ENCODE results near the gene SLC25A47.
A peak's percentile ranks its signal among the peaks of the same experiment; 100 is the strongest.

SLC25A47 gene

GRCh38 chr14:100372357-100373048, 49.4 kb downstream of the SLC25A47 start:
- no peak for DNase-seq
- no peak for TF ChIP-seq CTCF (IDR thresholded peaks at IDR 0.05)
- no peak overlapping the region for H3K27ac Mint-ChIP-seq
- no peaks in the 10 kb centered on the region for H3K9me3 Mint-ChIP-seq
- H3K36me3 Mint-ChIP-seq (ENCODE audit: low read depth): peaks cover 13% of the 10 kb centered on the region
- H3K27me3 Mint-ChIP-seq (ENCODE audit: low read depth, poor library complexity): peaks cover 4% of the 10 kb centered on the region
- H3K4me3 Mint-ChIP-seq: no peak overlapping the region
- H3K4me1 Mint-ChIP-seq: peaks cover 49% of the 10 kb centered on the region

GRCh38 chr14:100374270-100374669, 51.1 kb downstream of the SLC25A47 start:
- Mint-ChIP-seq H3K36me3 (ENCODE audit: low read depth) (no peaks in the 10 kb centered on the region), H3K9me3 (no peaks in the 10 kb centered on the region), H3K27me3 (ENCODE audit: low read depth, poor library complexity) (peaks cover 4% of the 10 kb centered on the region), H3K4me3 (peak overlapping the region; percentile 94), H3K4me1 (peaks cover 54% of the 10 kb centered on the region), H3K27ac (no peak overlapping the region)
- TF ChIP-seq CTCF (IDR thresholded peaks at IDR 0.05): no peak
- DNase-seq: no peak

GRCh38 chr14:100374876-100375265, 51.7 kb downstream of the SLC25A47 start:
- TF ChIP-seq CTCF (IDR thresholded peaks at IDR 0.05): no peak
- H3K4me3 Mint-ChIP-seq: peak overlapping the region; percentile 94
- no peak for DNase-seq

GRCh38 chr14:100375266-100375962, 52.3 kb downstream of the SLC25A47 start:
- Mint-ChIP-seq H3K27me3 (ENCODE audit: low read depth, poor library complexity) (peaks cover 4% of the 10 kb centered on the region), H3K36me3 (ENCODE audit: low read depth) (no peaks in the 10 kb centered on the region), H3K27ac (peak overlapping the region; percentile 98), H3K4me3 (peak overlapping the region; percentile 94), H3K9me3 (no peaks in the 10 kb centered on the region), H3K4me1 (peaks cover 54% of the 10 kb centered on the region)
- no peak for TF ChIP-seq CTCF (IDR thresholded peaks at IDR 0.05)
- peak; percentile 36 for DNase-seq

More at GRCh38 chr14:100374876-100375265, 51.7 kb downstream of the SLC25A47 start:
- Mint-ChIP-seq H3K9me3 (no peaks in the 10 kb centered on the region), H3K36me3 (ENCODE audit: low read depth) (no peaks in the 10 kb centered on the region), H3K27me3 (ENCODE audit: low read depth, poor library complexity) (peaks cover 4% of the 10 kb centered on the region), H3K27ac (no peak overlapping the region), H3K4me1 (peaks cover 54% of the 10 kb centered on the region)

- TF ChIP-seq CTCF (IDR thresholded peaks at IDR 0.05): no peak
- peaks cover 61% of the 10 kb centered on the region for H3K4me1 Mint-ChIP-seq
- peaks cover 4% of the 10 kb centered on the region for H3K27me3 Mint-ChIP-seq (ENCODE audit: low read depth, poor library complexity)
- peak; percentile 96 for DNase-seq
- H3K27ac Mint-ChIP-seq: peak within 1 kb of the TSS; percentile 98
- no peaks in the 10 kb centered on the region for H3K36me3 Mint-ChIP-seq (ENCODE audit: low read depth)
- no peaks in the 10 kb centered on the region for H3K9me3 Mint-ChIP-seq
- peak within 1 kb of the TSS; percentile 94 for H3K4me3 Mint-ChIP-seq
Measured at GRCh38 chr14:100375963-100376735, 53.0 kb downstream of the SLC25A47 start, which contains the start of gene WDR25. Gene WDR25 (plus strand): TSS chr14:100376485.

Measured in nephron progenitor cell (in vitro differentiated cells).